SK-N-MC (cell line): ENCODE measurements around the gene LRRN4CL.
"Not testable (repeated sequence)": the region's sequence is repeated elsewhere in the genome, so short reads cannot be mapped to it uniquely, and the experiment has no call there.

Experiments
- DNase-seq: peaks from one replicate; pipeline ENCODE4 v3.0.0-alpha.2; 2011; ENCODE audit warnings: low read depth, low spot score
- H3K27ac ChIP-seq: fragments of 200-600 bp; sonication (generic); 2 replicates; pipeline ENCODE4 v1.5.1; 2016; ENCODE audit warnings: mixed run types
- H3K36me3 ChIP-seq: fragments of 200-600 bp; sonication (generic); 2 replicates; pipeline ENCODE4 v1.6.1; 2017; ENCODE audit warnings: antibody characterized with exemption, low read length, mixed read lengths; ENCODE audit not compliant: insufficient read depth
- H3K4me3 ChIP-seq: fragments of 200-600 bp; sonication (generic); 2 replicates; pipeline ENCODE4 v1.5.1; 2016
- H3K9ac ChIP-seq: fragments of 200-600 bp; sonication (generic); 2 replicates; pipeline ENCODE4 v1.8.0; 2017; ENCODE audit warnings: mixed run types, mixed read lengths; ENCODE audit not compliant: insufficient read length
- H3K9me3 ChIP-seq: fragments of 200-600 bp; sonication (generic); 2 replicates; pipeline ENCODE4 v1.6.1; 2017; ENCODE audit warnings: low read depth, mild to moderate bottlenecking, antibody characterized with exemption, low read length, moderate library complexity, mixed read lengths
- EZH2 ChIP-seq: fragments of 200-600 bp; sonication (generic); IDR thresholded peaks from one replicate; pipeline ENCODE4 v1.6.1; 2017; ENCODE audit warnings: antibody characterized with exemption
- FOXP2 ChIP-seq: optimal IDR thresholded peaks from 2 replicates; pipeline ENCODE3; 2011; ENCODE audit warnings: mild to moderate bottlenecking, moderate library complexity; ENCODE audit not compliant: insufficient read depth; ENCODE audit errors: extremely low read length, control extremely low read depth
- POLR2AphosphoS5 ChIP-seq: IDR thresholded peaks from 2 replicates; pipeline ENCODE4 v1.6.1; 2012; ENCODE audit warnings: mild to moderate bottlenecking, low read depth, low read length, borderline replicate concordance

The LRRN4CL gene

GRCh38 chr11:62682518-62682917, 6.8 kb downstream of the LRRN4CL start:
- Histone ChIP-seq H3K4me3 (no peak overlapping the region), H3K27ac (no peak overlapping the region), H3K9ac (no peak overlapping the region), H3K9me3 (no peaks in the 10 kb centered on the region), H3K36me3 (peaks cover 6% of the 10 kb centered on the region)
- TF ChIP-seq FOXP2, result no peak
- TF ChIP-seq EZH2, result no peak
- TF ChIP-seq POLR2AphosphoS5, result no peak
- no peak for DNase-seq

DNA sequence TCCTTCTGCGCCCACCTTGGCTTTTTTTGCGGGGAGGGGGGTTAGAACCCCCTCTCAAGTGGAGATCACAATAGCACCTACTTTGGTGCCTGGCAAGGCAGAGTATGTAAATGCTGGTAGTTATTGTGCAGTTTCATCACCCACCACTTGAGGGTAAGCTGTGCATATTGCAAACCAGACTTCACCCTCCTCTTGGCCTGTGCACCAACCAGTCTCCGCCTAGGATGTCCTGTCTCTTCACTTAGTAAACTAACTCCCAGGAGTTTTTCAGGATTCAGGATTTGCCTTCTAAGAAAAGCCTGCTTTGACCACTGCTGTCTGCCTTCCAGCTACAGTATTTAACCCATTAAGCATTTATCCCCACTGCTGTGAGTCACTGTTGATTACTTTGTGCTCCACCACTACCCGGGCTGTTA, 8.5 kb downstream of the LRRN4CL start:
- peak; percentile 70 for DNase-seq
- no peak overlapping the region for H3K4me3 ChIP-seq
- H3K36me3 ChIP-seq, result peaks cover 14% of the 10 kb centered on the region
- no peak for TF ChIP-seq POLR2AphosphoS5
- TF ChIP-seq FOXP2, result no peak
- no peak for TF ChIP-seq EZH2
- no peak overlapping the region for H3K9ac ChIP-seq
- H3K27ac ChIP-seq, result peak overlapping the region; percentile 62
- H3K9me3 ChIP-seq, result no peaks in the 10 kb centered on the region

DNA sequence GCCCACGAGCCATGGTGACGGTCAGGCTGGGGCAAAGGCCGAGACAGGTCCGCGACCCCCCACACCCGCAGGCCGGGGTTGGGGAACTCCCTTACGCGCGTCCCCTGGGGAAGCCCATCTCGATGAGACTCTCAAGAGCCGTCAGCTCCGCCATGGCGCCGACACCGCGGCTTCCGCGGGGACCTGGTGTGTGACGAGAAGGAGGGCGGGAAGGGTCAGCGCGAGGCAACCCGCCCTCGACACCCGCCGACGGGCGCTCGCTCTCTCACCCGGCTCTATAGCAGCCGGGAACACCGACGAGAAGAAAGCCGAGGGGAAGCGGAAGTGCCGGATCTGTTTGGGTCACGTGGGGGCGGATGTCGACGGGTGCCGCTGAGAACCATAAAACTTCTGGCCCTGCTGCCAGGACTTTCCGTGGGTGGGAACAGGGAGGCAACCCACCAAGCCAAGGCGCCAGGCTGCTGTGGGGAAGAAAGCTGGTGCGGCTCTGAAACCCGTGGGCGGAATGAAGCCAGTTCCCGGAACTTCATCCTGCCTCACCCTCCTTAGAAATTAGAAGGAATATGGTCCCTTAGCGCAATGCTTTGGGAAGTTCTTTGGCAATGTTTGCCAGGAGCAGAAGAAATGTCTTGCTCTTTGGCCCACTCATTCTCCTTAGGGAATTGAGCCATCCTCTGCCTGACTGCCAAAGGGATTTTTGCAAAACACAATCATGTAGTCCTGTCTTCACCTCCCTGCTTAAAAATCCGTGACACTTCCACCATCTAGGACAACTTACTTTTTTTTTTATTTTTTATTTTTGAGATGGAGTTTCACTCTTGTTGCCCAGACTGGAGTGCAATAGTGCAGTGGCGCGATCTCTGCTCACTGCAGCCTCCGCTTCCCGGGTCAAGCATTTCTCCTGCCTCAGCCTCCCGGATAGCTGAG, 10.3 kb downstream of the LRRN4CL start, which contains the start of gene UBXN1:
Gene UBXN1 (minus strand): TSS at position 304 of the 927 bp plus-strand sequence. CDS start 150 bp downstream, at position 154.
- H3K9me3 ChIP-seq, result no peaks in the 10 kb centered on the region
- DNase-seq, result peak; percentile 59
- H3K36me3 ChIP-seq, result peaks cover 18% of the 10 kb centered on the region
- peak within 1 kb of the TSS; percentile 97 for H3K4me3 ChIP-seq
- peak; percentile 87 for TF ChIP-seq POLR2AphosphoS5
- TF ChIP-seq FOXP2, result peak; percentile 83
- no peak for TF ChIP-seq EZH2
- peak within 1 kb of the TSS; percentile 96 for H3K9ac ChIP-seq
- peak within 1 kb of the TSS; percentile 84 for H3K27ac ChIP-seq

DNA sequence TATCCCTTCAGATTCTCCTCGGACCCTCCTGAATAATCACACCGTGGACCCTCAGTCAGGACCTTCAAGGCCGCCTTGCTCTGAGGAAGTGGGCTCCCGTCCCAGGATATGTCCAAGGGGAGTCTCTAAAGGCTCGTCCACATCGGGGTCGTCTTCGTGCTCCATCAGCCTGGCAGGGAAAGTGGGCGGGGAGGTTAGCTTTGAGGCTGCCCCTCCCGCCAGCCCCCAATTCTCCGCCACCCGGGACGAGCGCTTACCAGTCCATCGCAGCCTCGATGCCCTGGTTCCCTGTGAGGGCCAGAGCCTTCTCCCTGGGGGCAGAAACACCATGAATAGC, 10.9 kb downstream of the LRRN4CL start:
- TF ChIP-seq POLR2AphosphoS5 (no peak), EZH2 (no peak), FOXP2 (no peak)
- peak overlapping the region; percentile 84; the same call in 1 of the 2 replicates for H3K27ac ChIP-seq
- H3K9ac ChIP-seq, result peak overlapping the region; percentile 96
- no peaks in the 10 kb centered on the region for H3K9me3 ChIP-seq
- no peak for DNase-seq
- H3K4me3 ChIP-seq, result peak overlapping the region; percentile 97
- H3K36me3 ChIP-seq, result peaks cover 22% of the 10 kb centered on the region

DNA sequence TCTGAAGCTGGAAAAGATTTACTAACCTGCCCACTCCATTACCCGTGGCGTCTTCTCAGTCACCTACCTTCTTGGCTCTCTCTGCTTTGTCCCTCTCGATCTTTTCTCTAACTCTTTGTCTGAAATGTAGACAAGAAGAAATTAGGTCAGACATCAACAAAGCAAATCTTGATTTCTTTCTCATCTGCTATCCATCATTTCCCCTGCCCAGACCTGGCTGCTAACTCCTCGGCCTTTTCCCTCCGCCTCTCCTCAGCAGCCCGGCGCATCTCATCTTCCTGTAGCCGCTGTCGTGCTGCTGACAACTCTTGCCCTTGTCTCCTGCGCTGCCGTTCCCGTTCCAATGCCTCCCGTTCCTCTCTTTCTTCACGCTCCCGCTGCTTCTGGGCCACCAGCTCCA, 11.6 kb downstream of the LRRN4CL start:
- no peak overlapping the region for H3K27ac ChIP-seq
- no peak for DNase-seq
- H3K4me3 ChIP-seq, result peak overlapping the region; percentile 97
- peak overlapping the region; percentile 96 for H3K9ac ChIP-seq
- TF ChIP-seq EZH2 (no peak), FOXP2 (no peak), POLR2AphosphoS5 (no peak)
- peaks cover 28% of the 10 kb centered on the region for H3K36me3 ChIP-seq
- H3K9me3 ChIP-seq, result no peaks in the 10 kb centered on the region

GRCh38 chr11:62677156-62677555, 12.2 kb downstream of the LRRN4CL start:
- peaks cover 29% of the 10 kb centered on the region for H3K36me3 ChIP-seq
- no peaks in the 10 kb centered on the region for H3K9me3 ChIP-seq
- H3K4me3 ChIP-seq, result no peak overlapping the region
- TF ChIP-seq POLR2AphosphoS5, result no peak
- TF ChIP-seq FOXP2, result no peak
- no peak for TF ChIP-seq EZH2
- no peak for DNase-seq
- no peak overlapping the region for H3K9ac ChIP-seq
- no peak overlapping the region for H3K27ac ChIP-seq

GRCh38 chr11:62676698-62677097, 12.6 kb downstream of the LRRN4CL start:
- Histone ChIP-seq H3K36me3 (peaks cover 29% of the 10 kb centered on the region), H3K9ac (no peak overlapping the region), H3K4me3 (no peak overlapping the region), H3K9me3 (no peaks in the 10 kb centered on the region), H3K27ac (no peak overlapping the region)
- TF ChIP-seq POLR2AphosphoS5 (no peak), FOXP2 (no peak), EZH2 (no peak)
- no peak for DNase-seq

DNA sequence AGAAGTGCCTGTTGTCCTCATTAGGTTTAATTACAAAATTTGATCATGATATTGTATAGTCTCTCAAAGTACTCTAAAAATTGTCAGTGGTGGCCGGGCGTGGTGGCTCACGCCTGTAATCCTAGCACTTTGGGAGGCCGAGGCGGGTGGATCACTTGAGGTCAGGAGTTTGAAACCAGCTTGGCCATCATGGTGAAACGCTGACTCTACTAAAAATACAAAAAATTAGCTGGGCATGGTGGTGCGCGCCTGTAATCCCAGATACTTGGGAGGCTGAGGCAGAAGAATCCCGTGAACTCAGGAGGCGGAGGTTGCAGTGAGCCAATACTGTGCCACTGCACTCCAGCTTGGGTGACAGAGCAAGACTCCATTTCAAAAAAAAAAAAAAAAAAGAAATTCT, 13.9 kb downstream of the LRRN4CL start:
- H3K27ac ChIP-seq, H3K4me3 ChIP-seq, H3K9me3 ChIP-seq, DNase-seq, H3K9ac ChIP-seq: not testable (repeated sequence)
- H3K36me3 ChIP-seq, result peaks cover 29% of the 10 kb centered on the region
